Naive thymus-derived CD4-positive, alpha-beta T cell (primary cell): ENCODE results near the gene NFX1. TPM values are rescaled to one million over a fixed set of nuclear protein-coding genes. Genes with fewer than 3 reads are reported as not detected.

Experiments used
- ATAC-seq: fragments of 150-1000 bp; cut with Tn5 transposase; 2 replicates; pipeline ENCODE4 v1.10.0; 2021; ENCODE audit warnings: mild to moderate bottlenecking, moderate library complexity
- CTCF ChIA-PET: fragments of 350-600 bp; sonication (Branson Sonifier 250); formaldehyde crosslinking; loops from one replicate; lab custom pipeline; 2021; ENCODE audit warnings: antibody characterized with exemption; lab: Charles Lee
- POLR2A ChIA-PET: fragments of 350-600 bp; sonication (Branson Sonifier 250); formaldehyde crosslinking; loops from one replicate; lab custom pipeline; 2021; ENCODE audit warnings: antibody characterized with exemption, inconsistent platforms; lab: Charles Lee
- DNase-seq, 9 donors: peaks; one replicate each; pipeline versions ENCODE4 v3.0.0 to v3.0.0-alpha.2; 2020 to 2022; ENCODE audit warnings: mixed read lengths in 1 of 9
- H3K27ac ChIP-seq: one replicate; pipeline ENCODE4 v1.7.0; 2013; ENCODE audit warnings: mild to moderate bottlenecking, low read depth, low read length, moderate library complexity
- H3K27me3 ChIP-seq, 2 donors: one replicate each; pipeline ENCODE4 v1.7.0; 2013; ENCODE audit warnings: low read length in 2 of 2, mild to moderate bottlenecking in 2 of 2, moderate library complexity in 2 of 2; ENCODE audit not compliant: control insufficient read depth in 2 of 2, insufficient read depth in 2 of 2
- H3K36me3 ChIP-seq, 3 experiments: 1 replicate in 2 of 3; 2 replicates in 1 of 3; pipeline ENCODE4 v1.7.0; 2013; ENCODE audit warnings: low read length in 3 of 3, mild to moderate bottlenecking in 3 of 3, moderate library complexity in 1 of 3; ENCODE audit not compliant: insufficient read depth in 3 of 3, control insufficient read depth in 2 of 3
- H3K4me1 ChIP-seq, 2 donors: one replicate each; pipeline ENCODE4 v1.7.0; 2013; ENCODE audit warnings: low read length in 2 of 2, mild to moderate bottlenecking in 2 of 2, moderate library complexity in 1 of 2; ENCODE audit not compliant: control insufficient read depth in 2 of 2, insufficient read depth in 2 of 2
- H3K4me3 ChIP-seq: 2 replicates; pipeline ENCODE4 v1.7.0; 2013; ENCODE audit warnings: mild to moderate bottlenecking, low read length
- H3K9me3 ChIP-seq, 3 experiments: 1 replicate in 2 of 3; 2 replicates in 1 of 3; pipeline ENCODE4 v1.7.0; 2013; ENCODE audit warnings: low read length in 3 of 3; ENCODE audit not compliant: control insufficient read depth in 2 of 3
- H3K27ac Mint-ChIP-seq, 9 donors: one replicate each; pipeline ENCODE4 v1.8.0; 2020 to 2022; ENCODE audit warnings: mixed read lengths in 9 of 9, mild to moderate bottlenecking in 8 of 9, moderate library complexity in 5 of 9, inconsistent platforms in 2 of 9
- H3K27me3 Mint-ChIP-seq, 5 donors: one replicate each; pipeline ENCODE4 v1.8.0; 2021 to 2022; ENCODE audit warnings: mixed read lengths in 5 of 5, mild to moderate bottlenecking in 1 of 5
- H3K36me3 Mint-ChIP-seq, 5 donors: one replicate each; pipeline ENCODE4 v1.8.0; 2020 to 2022; ENCODE audit warnings: mixed read lengths in 5 of 5, mild to moderate bottlenecking in 3 of 5, inconsistent platforms in 1 of 5
- H3K4me1 Mint-ChIP-seq, 7 donors: one replicate each; pipeline ENCODE4 v1.8.0; 2020 to 2022; ENCODE audit warnings: mixed read lengths in 7 of 7, mild to moderate bottlenecking in 3 of 7, inconsistent platforms in 1 of 7
- H3K4me3 Mint-ChIP-seq, 10 donors: one replicate each; pipeline ENCODE4 v1.8.0; 2020 to 2022; ENCODE audit warnings: mild to moderate bottlenecking in 10 of 10, mixed read lengths in 10 of 10, moderate library complexity in 6 of 10, inconsistent platforms in 2 of 10
- H3K9me3 Mint-ChIP-seq, 11 donors: one replicate each; pipeline ENCODE4 v1.8.0; 2020 to 2022; ENCODE audit warnings: mixed read lengths in 11 of 11, mild to moderate bottlenecking in 4 of 11, inconsistent platforms in 1 of 11, moderate library complexity in 1 of 11
- intact Hi-C, 2 donors: fragments of 100-400 bp; cut with micrococcal nuclease; formaldehyde crosslinking; loops; one replicate each; pipeline ENCODE4 v1.15.1; 2023
- polyA plus RNA-seq, 2 donors: library from polyadenylated mRNA; unstranded; fragments of 300-500 nt; fragmentation: Illumina TruSeq; gene quantifications; one replicate each; pipeline ENCODE4 v1.2.3, GENCODE V29; 2021
- total RNA-seq, 6 experiments: library from RNA in 5 of 6; stranded (reverse) in 5 of 6; gene quantifications; 1 replicate in 5 of 6; 2 replicates in 1 of 6; pipeline ENCODE4 v1.2.3 and lab custom pipeline; 2021 to 2026

Gene NFX1
- total and polyA plus RNA-seq, 7 experiments from 2014 or later: 30.1 to 65.4 (median 43.6) TPM

GRCh38 chr9:33273266-33273971, 16.9 kb upstream of the NFX1 start:
- Mint-ChIP-seq H3K4me3 (no peak overlapping the region), H3K27ac (peak overlapping the region in 5 of 9 donors; percentile 12 to 75 (median 51)), H3K9me3 (no peaks in the 10 kb centered on the region), H3K27me3 (no peaks in the 10 kb centered on the region), H3K4me1 (peaks cover 8 to 33% (median 17%) of the 10 kb centered on the region in 7 donors), H3K36me3 (peaks cover 5 to 44% (median 24%) of the 10 kb centered on the region in 5 donors)
- intact Hi-C loops: no loop called here
- DNase-seq: no peak
- Histone ChIP-seq H3K4me1 (no peaks in the 10 kb centered on the region), H3K4me3 (no peak overlapping the region), H3K27me3 (no peaks in the 10 kb centered on the region), H3K27ac (no peak overlapping the region), H3K9me3 (no peaks in the 10 kb centered on the region), H3K36me3 (peaks cover 22 to 93% (median 33%) of the 10 kb centered on the region in 3 experiments)
- no peak for ATAC-seq
- CTCF ChIA-PET: interaction anchor here (0.6 kb wide), 3 partner anchors 23 to 103 kb away, joined by 4 to 7 read pairs (median 4); no protein-coding TSS in a partner anchor
- POLR2A ChIA-PET: interaction anchor here (0.6 to 2.7 kb wide), 5 partner anchors 11 to 98 kb away, joined by 3 to 8 read pairs (median 5); partner anchors contain the start of gene NFX1

- Histone ChIP-seq H3K27ac (no peak overlapping the region), H3K27me3 (no peaks in the 10 kb centered on the region), H3K9me3 (no peaks in the 10 kb centered on the region), H3K36me3 (peaks cover 28 to 93% (median 35%) of the 10 kb centered on the region in 3 experiments), H3K4me3 (no peak overlapping the region), H3K4me1 (no peaks in the 10 kb centered on the region)
- ATAC-seq: no peak
- ChIA-PET POLR2A (interaction anchor here (0.7 to 2.7 kb wide), 3 partner anchors 9 to 16 kb away, joined by 3 to 8 read pairs (median 3); partner anchors contain the start of genes CHMP5 and NFX1), CTCF (no interaction called here)
- H3K27ac Mint-ChIP-seq: peak overlapping the region in 2 of 9 donors; percentile 38 to 51
- peaks cover 5 to 43% (median 24%) of the 10 kb centered on the region in 5 donors for H3K36me3 Mint-ChIP-seq
- DNase-seq: no peak
- no peaks in the 10 kb centered on the region for H3K9me3 Mint-ChIP-seq
- peaks cover 8 to 32% (median 17%) of the 10 kb centered on the region in 7 donors for H3K4me1 Mint-ChIP-seq
- H3K4me3 Mint-ChIP-seq: no peak overlapping the region
- intact Hi-C loops: no loop called here
- H3K27me3 Mint-ChIP-seq: no peaks in the 10 kb centered on the region
Measured at GRCh38 chr9:33273972-33274328, 16.4 kb upstream of the NFX1 start.

GRCh38 chr9:33277484-33277883, 12.8 kb upstream of the NFX1 start:
- no peak overlapping the region for H3K27ac ChIP-seq
- Mint-ChIP-seq H3K4me3 (no peak overlapping the region), H3K4me1 (peaks cover 7 to 22% (median 8%) of the 10 kb centered on the region in 7 donors), H3K27me3 (no peaks in the 10 kb centered on the region), H3K27ac (peak overlapping the region in 2 of 9 donors; percentile 13 to 84), H3K9me3 (no peaks in the 10 kb centered on the region), H3K36me3 (peaks cover 10 to 47% (median 15%) of the 10 kb centered on the region in 5 donors)
- ATAC-seq (no peak), DNase-seq (no peak)
- H3K27me3 ChIP-seq: no peaks in the 10 kb centered on the region
- CTCF ChIA-PET: no interaction called here
- no peaks in the 10 kb centered on the region for H3K9me3 ChIP-seq
- intact Hi-C loops: no loop called here
- H3K4me3 ChIP-seq: no peak overlapping the region
- POLR2A ChIA-PET: interaction anchor here (1.1 kb wide), 1 partner anchor 13 kb away, joined by 3 read pairs; the partner anchor contains the start of gene NFX1
- H3K4me1 ChIP-seq: no peaks in the 10 kb centered on the region
- peaks cover 21 to 91% (median 39%) of the 10 kb centered on the region in 3 experiments for H3K36me3 ChIP-seq

GRCh38 chr9:33285502-33285901, 4.8 kb upstream of the NFX1 start:
- POLR2A ChIA-PET: interaction anchor here (0.9 to 1.4 kb wide), 3 partner anchors 10 to 130 kb away, joined by 3 to 5 read pairs (median 4); partner anchors contain the start of genes BAG1 and CHMP5
- Mint-ChIP-seq H3K4me3 (no peak overlapping the region), H3K4me1 (peaks cover 10 to 22% (median 17%) of the 10 kb centered on the region in 7 donors), H3K9me3 (peaks cover 0 to 4% (median 0%) of the 10 kb centered on the region in 11 donors), H3K27me3 (peaks cover 0 to 4% (median 0%) of the 10 kb centered on the region in 5 donors), H3K27ac (peak overlapping the region in 4 of 9 donors; percentile 36 to 52 (median 52)), H3K36me3 (peaks cover 0 to 18% (median 11%) of the 10 kb centered on the region in 5 donors)
- CTCF ChIA-PET: no interaction called here
- H3K4me1 ChIP-seq: peaks cover 0 to 18% of the 10 kb centered on the region in 2 donors
- intact Hi-C loops: loop anchor here (5.0 kb wide), 3 partner anchors 47 to 337 kb away; no protein-coding TSS in a partner anchor
- H3K36me3 ChIP-seq: peaks cover 0 to 33% (median 12%) of the 10 kb centered on the region in 3 experiments
- H3K4me3 ChIP-seq: no peak overlapping the region
- H3K27ac ChIP-seq: no peak overlapping the region
- H3K9me3 ChIP-seq: no peaks in the 10 kb centered on the region
- DNase-seq: no peak
- H3K27me3 ChIP-seq: no peaks in the 10 kb centered on the region
- no peak for ATAC-seq

- H3K36me3 Mint-ChIP-seq: peaks cover under 1 to 18% (median 9%) of the 10 kb centered on the region in 5 donors
- Histone ChIP-seq H3K36me3 (peaks cover 0 to 23% (median 6%) of the 10 kb centered on the region in 3 experiments), H3K4me1 (peaks cover 11 to 28% of the 10 kb centered on the region in 2 donors), H3K27me3 (no peaks in the 10 kb centered on the region), H3K4me3 (no peak overlapping the region), H3K27ac (peak overlapping the region; percentile 93), H3K9me3 (no peaks in the 10 kb centered on the region)
- peak overlapping the region in 7 of 10 donors; percentile 2 to 74 (median 42) for H3K4me3 Mint-ChIP-seq
- H3K27me3 Mint-ChIP-seq: peaks cover 0 to 4% (median 0%) of the 10 kb centered on the region in 5 donors
- peaks cover 15 to 38% (median 26%) of the 10 kb centered on the region in 7 donors for H3K4me1 Mint-ChIP-seq
- H3K9me3 Mint-ChIP-seq: peaks cover 0 to 4% (median 0%) of the 10 kb centered on the region in 11 donors
- DNase-seq: peak in 7 of 9 donors; percentile 52 to 80 (median 70)
- peak overlapping the region in 8 of 9 donors; percentile 76 to 96 (median 89) for H3K27ac Mint-ChIP-seq
- intact Hi-C loops: loop anchor here (1.0 to 5.0 kb wide), 9 partner anchors 14 to 435 kb away; no protein-coding TSS in a partner anchor
- ATAC-seq: no peak
- ChIA-PET POLR2A (interaction anchor here (0.6 to 2.0 kb wide), 8 partner anchors 10 to 1325 kb away, joined by 3 to 10 read pairs (median 4); partner anchors contain the start of genes DNAJA1 and NOL6), CTCF (interaction anchor here (0.6 to 1.7 kb wide), 10 partner anchors 11 to 337 kb away, joined by 3 to 10 read pairs (median 3); partner anchors contain the start of genes BAG1 and CHMP5)
Measured at GRCh38 chr9:33287087-33287490, 3.2 kb upstream of the NFX1 start.

GRCh38 chr9:33288235-33288634, 2.1 kb upstream of the NFX1 start:
- ATAC-seq (no peak), DNase-seq (peak in 1 of 9 donors; percentile 13)
- H3K9me3 Mint-ChIP-seq: peaks cover 0 to 4% (median 0%) of the 10 kb centered on the region in 11 donors
- peaks cover 11 to 39% of the 10 kb centered on the region in 2 donors for H3K4me1 ChIP-seq
- no peaks in the 10 kb centered on the region for H3K27me3 ChIP-seq
- peak overlapping the region; percentile 72 to 99 (median 87) for H3K27ac Mint-ChIP-seq
- POLR2A ChIA-PET: interaction anchor here (1.0 to 2.7 kb wide), 5 partner anchors 9 to 263 kb away, joined by 3 to 20 read pairs (median 7); partner anchors contain the start of gene DNAJA1
- H3K4me3 Mint-ChIP-seq: peak overlapping the region in 7 of 10 donors; percentile 27 to 69 (median 60)
- peak overlapping the region; percentile 93 for H3K27ac ChIP-seq
- CTCF ChIA-PET: no interaction called here
- H3K9me3 ChIP-seq: no peaks in the 10 kb centered on the region
- peaks cover 0 to 4% (median 0%) of the 10 kb centered on the region in 5 donors for H3K27me3 Mint-ChIP-seq
- H3K4me3 ChIP-seq: no peak overlapping the region
- intact Hi-C loops: loop anchor here (5.0 kb wide), 3 partner anchors 44 to 334 kb away; no protein-coding TSS in a partner anchor
- H3K36me3 Mint-ChIP-seq: peaks cover 7 to 19% (median 11%) of the 10 kb centered on the region in 5 donors
- H3K36me3 ChIP-seq: peaks cover 0 to 23% (median 5%) of the 10 kb centered on the region in 3 experiments
- peaks cover 24 to 50% (median 38%) of the 10 kb centered on the region in 7 donors for H3K4me1 Mint-ChIP-seq
